K562 (cell line): ENCODE data around the gene PARD3. TPM values are rescaled to one million over a fixed set of nuclear protein-coding genes. Genes with fewer than 3 reads are reported as not detected.

Experiments used
- ATAC-seq: fragments of 200-7000 bp; cut with Tn5 transposase; 3 replicates; pipeline ENCODE4 v1.9.1; 2020; ENCODE audit warnings: moderate library complexity
- BruUV-seq: library from RNA; stranded (reverse); fragments of 400-500 nt; replicated peaks from 2 replicates; lab custom pipeline; 2021; lab: Mats Ljungman, UMichigan
- CTCF ChIA-PET: fragments of 300-600 bp; formaldehyde crosslinking; extraction: SDS; loops from one replicate; lab custom pipeline; 2021; ENCODE audit warnings: low intra/inter-chr PET ratio; lab: Yijun Ruan, JAX
- POLR2A ChIA-PET: fragments of 300-600, 350-650 bp; sonication (Branson Sonifier 250); formaldehyde crosslinking; extraction: SDS; loops from one replicate; lab custom pipeline; 2021; ENCODE audit warnings: antibody characterized with exemption, inconsistent platforms; lab: Yijun Ruan, JAX
- DNase-seq, 4 experiments: peaks; one replicate each; pipeline versions ENCODE4 v3.0.0 to v3.0.0-alpha.2; 2011 to 2018; ENCODE audit warnings: low spot score in 3 of 4, mixed read lengths in 3 of 4; ENCODE audit errors: extremely low read depth in 1 of 4
- FAIRE-seq: peaks from 2 replicates; lab custom pipeline; 2011; peaks lifted over from hg19 to GRCh38; lab: Jason Lieb, UNC
- H2AFZ ChIP-seq: 2 replicates; pipeline ENCODE4 v1.6.0; 2011; ENCODE audit warnings: low read depth, low read length, control low read depth, inconsistent platforms
- H3K27ac ChIP-seq: fragments of 200-600 bp; 3 replicates; pipeline ENCODE4 v1.8.0; 2011; ENCODE audit warnings: low read depth, mild to moderate bottlenecking, control low read depth, inconsistent platforms, low read length, moderate library complexity, mixed read lengths; ENCODE audit errors: extremely low read depth
- H3K27me3 ChIP-seq, 2 experiments: fragments of 300-600 bp in 1 of 2; 2 replicates in 1 of 2; 3 replicates in 1 of 2; pipeline versions ENCODE4 v1.6.0 to v1.8.0; 2011; ENCODE audit warnings: inconsistent platforms in 2 of 2, low read length in 2 of 2, mild to moderate bottlenecking in 1 of 2, mixed read lengths in 1 of 2, moderate library complexity in 1 of 2; ENCODE audit not compliant: control insufficient read depth in 2 of 2, insufficient read depth in 2 of 2
- H3K36me3 ChIP-seq: fragments of 300-600 bp; 3 replicates; pipeline ENCODE4 v1.8.0; 2011; ENCODE audit warnings: mild to moderate bottlenecking, low read length, inconsistent platforms; ENCODE audit not compliant: control insufficient read depth, insufficient read depth
- H3K4me1 ChIP-seq, 2 experiments: fragments of 200-600 bp in 1 of 2; replicated peaks in 1 of 2; 2 replicates in 1 of 2; 3 replicates in 1 of 2; pipeline versions ENCODE4 v1.5.1 to v1.8.0; 2011; ENCODE audit warnings: inconsistent platforms in 2 of 2, low read length in 2 of 2, mild to moderate bottlenecking in 1 of 2, mixed read lengths in 1 of 2, moderate library complexity in 1 of 2; ENCODE audit not compliant: control insufficient read depth in 2 of 2, insufficient read depth in 2 of 2
- H3K4me2 ChIP-seq: 2 replicates; pipeline ENCODE4 v1.6.1; 2011; ENCODE audit warnings: low read length, control low read depth, inconsistent platforms, mixed read lengths; ENCODE audit not compliant: insufficient read depth
- H3K4me3 ChIP-seq: fragments of 200-600 bp; sonication (generic), shearing (Covaris generic); 2 replicates; pipeline ENCODE4 v1.5.1; 2016; ENCODE audit warnings: control low read depth, inconsistent platforms
- H3K79me2 ChIP-seq: fragments of 200-600 bp; 3 replicates; pipeline ENCODE4 v1.8.0; 2011; ENCODE audit warnings: low read length, inconsistent platforms; ENCODE audit not compliant: control insufficient read depth, insufficient read depth
- H3K9ac ChIP-seq, 2 experiments: 2 replicates each; pipeline versions ENCODE4 v1.6.0 to v1.6.1; 2011; ENCODE audit warnings: low read depth in 2 of 2, low read length in 2 of 2, control low read depth in 1 of 2, inconsistent platforms in 1 of 2, mild to moderate bottlenecking in 1 of 2, mixed read lengths in 1 of 2; ENCODE audit not compliant: insufficient read depth in 1 of 2
- H3K9me1 ChIP-seq: one replicate; pipeline ENCODE4 v1.6.0; 2011; ENCODE audit warnings: inconsistent platforms, mild to moderate bottlenecking, low read length, moderate library complexity; ENCODE audit not compliant: control insufficient read depth, insufficient read depth
- H3K9me3 ChIP-seq: replicated peaks from 2 replicates; pipeline ENCODE4 v1.5.1; 2011; ENCODE audit warnings: low read depth, low read length, inconsistent platforms; ENCODE audit not compliant: control insufficient read depth, insufficient read depth
- H4K20me1 ChIP-seq: replicated peaks from 2 replicates; pipeline ENCODE4 v1.6.1; 2011; ENCODE audit warnings: low read length, inconsistent platforms, mixed read lengths; ENCODE audit not compliant: control insufficient read depth, insufficient read depth
- CCNT2 ChIP-seq: IDR thresholded peaks from 2 replicates; pipeline ENCODE4 v1.6.1; 2011; ENCODE audit warnings: borderline replicate concordance, low read depth, mild to moderate bottlenecking, moderate library complexity, mixed read lengths, low read length; ENCODE audit not compliant: insufficient read length; ENCODE audit errors: extremely low read depth
- EP400 ChIP-seq: fragments of 450-650 bp; IDR thresholded peaks from 2 replicates; pipeline ENCODE4 v1.6.1; 2017; ENCODE audit warnings: antibody characterized with exemption, mild to moderate bottlenecking, moderate library complexity
- HDAC1 ChIP-seq, 2 experiments: fragments of 450-650 bp; IDR thresholded peaks; 2 replicates each; pipeline ENCODE4 v1.6.1; 2016 to 2017; ENCODE audit warnings: inconsistent platforms in 1 of 2, mild to moderate bottlenecking in 1 of 2, moderate library complexity in 1 of 2
- JUND ChIP-seq, 2 experiments: IDR thresholded peaks; 2 replicates in 1 of 2; 3 replicates in 1 of 2; pipeline ENCODE4 v1.6.1; 2011; ENCODE audit warnings: borderline replicate concordance in 2 of 2, low read depth in 2 of 2, low read length in 2 of 2, improper control_type of control experiment in 1 of 2, missing biosample characterization in 1 of 2, missing genetic modification characterization in 1 of 2, missing genetic modification reagents in 1 of 2
- MCM5 ChIP-seq: fragments of 450-650 bp; IDR thresholded peaks from 2 replicates; pipeline ENCODE4 v1.6.1; 2016; ENCODE audit warnings: low read depth
- MXI1 ChIP-seq: IDR thresholded peaks from 2 replicates; pipeline ENCODE4 v1.6.1; 2011; ENCODE audit warnings: low read depth, mild to moderate bottlenecking, improper control_type of control experiment, low read length
- MYBL2 ChIP-seq, 2 experiments: fragments of 450-650 bp in 1 of 2; sonication (generic) in 1 of 2; formaldehyde crosslinking in 1 of 2; IDR thresholded peaks; 2 replicates each; pipeline versions ENCODE4 v1.6.1 to v1.8.1; 2017 to 2022; ENCODE audit warnings: borderline replicate concordance in 1 of 2, inconsistent platforms in 1 of 2, low read depth in 1 of 2, mild to moderate bottlenecking in 1 of 2, missing genetic modification reagents in 1 of 2, moderate library complexity in 1 of 2
- PHF21A ChIP-seq: fragments of 450-650 bp; IDR thresholded peaks from 2 replicates; pipeline ENCODE4 v1.6.1; 2017; ENCODE audit warnings: low read depth, borderline replicate concordance
- STAT5A ChIP-seq: IDR thresholded peaks from 2 replicates; pipeline ENCODE4 v1.6.1; 2012; ENCODE audit warnings: low read length, inconsistent platforms, borderline replicate concordance
- TEAD1 ChIP-seq, 2 experiments: fragments of 450-650 bp in 1 of 2; sonication (generic) in 1 of 2; formaldehyde crosslinking; IDR thresholded peaks; 2 replicates each; pipeline versions ENCODE4 v1.4.0 to v1.8.0; 2020 to 2022; ENCODE audit warnings: mild to moderate bottlenecking in 2 of 2, missing genetic modification reagents in 1 of 2
- ZNF133 ChIP-seq: fragments of 250-450 bp; sonication (Bioruptor Pico); IDR thresholded peaks from 2 replicates; pipeline ENCODE4 v1.4.0; 2020; ENCODE audit warnings: mild to moderate bottlenecking
- ZNF224 ChIP-seq: sonication (generic); formaldehyde crosslinking; IDR thresholded peaks from 2 replicates; pipeline ENCODE4 v1.8.0; 2022; ENCODE audit warnings: mild to moderate bottlenecking, missing genetic modification reagents
- ZNF311 ChIP-seq: fragments of 250-450 bp; sonication (Bioruptor Pico); IDR thresholded peaks from 2 replicates; pipeline ENCODE4 v1.4.0; 2020; ENCODE audit warnings: mild to moderate bottlenecking, moderate library complexity
- WGBS: fragments of 100-300 bp; shearing (Covaris generic); methylation state at CpG from one replicate; pipeline ENCODE4 v1.1.6; 2016; ENCODE audit warnings: low coverage, mixed read lengths; ENCODE audit not compliant: insufficient coverage; ENCODE audit errors: missing lambda C conversion rate; 5-methylcytosine and 5-hydroxymethylcytosine counted together
- in situ Hi-C: fragments of 300-500 bp; cut with MboI; formaldehyde crosslinking; loops from 4 replicates; pipeline ENCODE4 v1.15.0; 2018; ENCODE audit warnings: inconsistent platforms, mixed read lengths
- intact Hi-C: fragments of 100-400 bp; cut with micrococcal nuclease; formaldehyde crosslinking; loops from 2 replicates; pipeline ENCODE4 v1.14.2; 2022
- polyA plus RNA-seq, 8 experiments: library from polyadenylated mRNA; depleted of rRNA in 4 of 8; stranded (reverse) in 5 of 8; unstranded in 3 of 8; fragments of >200 nt; fragmentation: Nextera tagmentation in 2 of 8; fragmentation: Illumina TruSeq in 1 of 8; extraction: Ambion mirVana in 2 of 8; extraction: Trizol in 1 of 8; gene quantifications; 2 replicates each; pipeline versions ENCODE4 v1.2.1 to v1.2.3, GENCODE V29; 2011 to 2014; ENCODE audit warnings: inconsistent platforms in 1 of 8, missing spikeins in 1 of 8
- total RNA-seq, 7 experiments: library from RNA; depleted of rRNA in 6 of 7; stranded (reverse); fragments of >200 nt in 6 of 7; fragmentation: Illumina TruSeq in 2 of 7; extraction: Trizol in 2 of 7; gene quantifications; 2 replicates each; pipeline versions ENCODE4 v1.2.1 to v1.2.3, GENCODE V29; 2011 to 2021; ENCODE audit warnings: low replicate concordance in 1 of 7
- TF ChIP-seq, protein P1 (sequence below): sonication (generic); formaldehyde crosslinking; IDR thresholded peaks from 2 replicates; pipeline ENCODE4 v1.8.1; 2022; ENCODE audit warnings: missing genetic modification reagents
- TF ChIP-seq, protein P2 (sequence below), 2 experiments: IDR thresholded peaks in 1 of 2; conservative IDR thresholded peaks in 1 of 2; 2 replicates each; pipeline ENCODE4 v1.6.1; 2016; ENCODE audit warnings: low read depth in 2 of 2, mild to moderate bottlenecking in 1 of 2, missing compliant biosample characterization in 1 of 2, missing genetic modification characterization in 1 of 2, moderate library complexity in 1 of 2
- TF ChIP-seq, protein P3 (sequence below): fragments of 450-650 bp; formaldehyde crosslinking; conservative IDR thresholded peaks from 2 replicates; pipeline ENCODE4 v1.4.0; 2022; ENCODE audit warnings: mild to moderate bottlenecking, missing genetic modification characterization

Gene PARD3
- total and polyA plus RNA-seq, 9 of the 15 experiments (the other 6 are each of a cell fraction or from before 2014, with no cell fraction given), result 2.7 to 11.7 (median 7.7) TPM

DNA sequence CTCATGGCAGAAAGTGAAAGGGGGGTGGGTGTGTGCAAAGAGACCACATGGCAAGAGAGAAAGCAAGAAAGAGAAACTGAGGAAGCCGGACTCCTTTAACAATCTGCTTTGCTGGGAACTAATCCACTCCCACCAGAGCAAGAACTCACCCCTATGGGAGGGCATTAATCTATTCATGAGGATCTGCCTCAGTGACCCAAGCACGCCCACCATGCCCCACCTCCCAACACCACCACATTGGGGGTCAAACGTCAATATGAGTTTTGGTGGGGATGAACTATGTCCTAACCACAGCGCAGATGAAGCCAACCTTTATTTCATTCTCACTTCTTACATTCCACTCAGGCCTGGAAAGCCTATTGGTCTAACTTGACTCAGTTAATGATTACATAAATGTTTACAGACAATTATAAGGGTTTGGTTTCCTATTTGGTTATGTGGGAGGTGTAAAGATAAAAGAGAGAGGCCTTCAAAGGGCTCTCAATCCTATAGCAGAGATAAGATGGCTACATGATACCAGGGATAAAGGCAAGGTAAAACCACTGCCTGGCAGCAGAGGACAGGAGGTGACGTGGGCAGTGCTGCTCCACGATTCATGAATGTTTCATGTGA is 601.8 kb downstream of the PARD3 start:
- Histone ChIP-seq H3K9me1 (no peaks in the 10 kb centered on the region), H4K20me1 (no peaks in the 10 kb centered on the region), H3K9ac (no peak overlapping the region), H3K4me1 (no peaks in the 10 kb centered on the region), H3K4me2 (no peak overlapping the region), H3K36me3 (no peaks in the 10 kb centered on the region), H3K27ac (no peak overlapping the region), H2AFZ (no peak overlapping the region), H3K4me3 (no peak overlapping the region), H3K9me3 (no peaks in the 10 kb centered on the region), H3K27me3 (0 out of 5 replicates have a peak, but pooled peaks cover 0 to 4% of the 10 kb centered on the region in 2 experiments), H3K79me2 (no peaks in the 10 kb centered on the region)
- FAIRE-seq (no peak), ATAC-seq (no peak), DNase-seq (no peak)
- 0% methylated on average over 6 of the region's 6 CpGs for WGBS
- ChIA-PET CTCF (no interaction called here), POLR2A (interaction anchor here (0.6 kb wide), 1 partner anchor 160 kb away, joined by 3 read pairs; no protein-coding TSS in a partner anchor)
- BruUV-seq, result no TSS peak
- intact Hi-C loops (no loop called here), in situ Hi-C loops (no loop called here)
- TF ChIP-seq MXI1, result no peak
- TF ChIP-seq ZNF311, result no peak
- TF ChIP-seq ZNF224 (CRISPR knock-in tag), result no peak
- TF ChIP-seq CCNT2, result no peak
- no peak for TF ChIP-seq PHF21A
- TF ChIP-seq ZNF133, result no peak
- no peak for TF ChIP-seq TEAD1 (CRISPR knock-in tag; IDR thresholded peaks at IDR 0.05)
- TF ChIP-seq, protein P1, sequence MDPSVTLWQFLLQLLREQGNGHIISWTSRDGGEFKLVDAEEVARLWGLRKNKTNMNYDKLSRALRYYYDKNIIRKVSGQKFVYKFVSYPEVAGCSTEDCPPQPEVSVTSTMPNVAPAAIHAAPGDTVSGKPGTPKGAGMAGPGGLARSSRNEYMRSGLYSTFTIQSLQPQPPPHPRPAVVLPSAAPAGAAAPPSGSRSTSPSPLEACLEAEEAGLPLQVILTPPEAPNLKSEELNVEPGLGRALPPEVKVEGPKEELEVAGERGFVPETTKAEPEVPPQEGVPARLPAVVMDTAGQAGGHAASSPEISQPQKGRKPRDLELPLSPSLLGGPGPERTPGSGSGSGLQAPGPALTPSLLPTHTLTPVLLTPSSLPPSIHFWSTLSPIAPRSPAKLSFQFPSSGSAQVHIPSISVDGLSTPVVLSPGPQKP (CRISPR knock-in tag), result no peak
- TF ChIP-seq EP400, result no peak
- TF ChIP-seq HDAC1 (IDR thresholded peaks at IDR 0.05), result no peak
- no peak for TF ChIP-seq MYBL2 (IDR thresholded peaks at IDR 0.05; ENCODE audit: low read depth)
- TF ChIP-seq MYBL2 (CRISPR knock-in tag; IDR thresholded peaks at IDR 0.05; ENCODE audit: borderline replicate concordance), result no peak
- TF ChIP-seq JUND (IDR thresholded peaks at IDR 0.05; ENCODE audit: borderline replicate concordance, low read depth, low read length), result no peak
- no peak for TF ChIP-seq JUND (tag; IDR thresholded peaks at IDR 0.05; ENCODE audit: borderline replicate concordance, low read depth, low read length)
- TF ChIP-seq STAT5A, result no peak
- TF ChIP-seq, protein P2, sequence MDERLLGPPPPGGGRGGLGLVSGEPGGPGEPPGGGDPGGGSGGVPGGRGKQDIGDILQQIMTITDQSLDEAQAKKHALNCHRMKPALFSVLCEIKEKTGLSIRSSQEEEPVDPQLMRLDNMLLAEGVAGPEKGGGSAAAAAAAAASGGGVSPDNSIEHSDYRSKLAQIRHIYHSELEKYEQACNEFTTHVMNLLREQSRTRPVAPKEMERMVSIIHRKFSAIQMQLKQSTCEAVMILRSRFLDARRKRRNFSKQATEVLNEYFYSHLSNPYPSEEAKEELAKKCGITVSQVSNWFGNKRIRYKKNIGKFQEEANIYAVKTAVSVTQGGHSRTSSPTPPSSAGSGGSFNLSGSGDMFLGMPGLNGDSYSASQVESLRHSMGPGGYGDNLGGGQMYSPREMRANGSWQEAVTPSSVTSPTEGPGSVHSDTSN (CRISPR knock-in tag; IDR thresholded peaks at IDR 0.05; ENCODE audit: low read depth), result no peak
- TF ChIP-seq, protein P2 (tag; conservative IDR thresholded peaks at IDR 0.05; ENCODE audit: low read depth), result no peak
- TF ChIP-seq MCM5, result no peak
- TF ChIP-seq, protein P3, sequence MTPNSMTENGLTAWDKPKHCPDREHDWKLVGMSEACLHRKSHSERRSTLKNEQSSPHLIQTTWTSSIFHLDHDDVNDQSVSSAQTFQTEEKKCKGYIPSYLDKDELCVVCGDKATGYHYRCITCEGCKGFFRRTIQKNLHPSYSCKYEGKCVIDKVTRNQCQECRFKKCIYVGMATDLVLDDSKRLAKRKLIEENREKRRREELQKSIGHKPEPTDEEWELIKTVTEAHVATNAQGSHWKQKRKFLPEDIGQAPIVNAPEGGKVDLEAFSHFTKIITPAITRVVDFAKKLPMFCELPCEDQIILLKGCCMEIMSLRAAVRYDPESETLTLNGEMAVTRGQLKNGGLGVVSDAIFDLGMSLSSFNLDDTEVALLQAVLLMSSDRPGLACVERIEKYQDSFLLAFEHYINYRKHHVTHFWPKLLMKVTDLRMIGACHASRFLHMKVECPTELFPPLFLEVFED (CRISPR knock-in tag), result no peak
